Embryonic facial prominence (tissue), 1 donor: ENCODE measurements around the gene TNRC6C.
"Not testable (repeated sequence)": the region's sequence is repeated elsewhere in the genome, so short reads cannot be mapped to it uniquely, and the experiment has no call there.

Source experiments
- DNase-seq: peaks from one replicate; pipeline ENCODE4 v3.0.0-alpha.2; 2016; ENCODE audit errors: extremely low spot score

Gene TNRC6C

DNA sequence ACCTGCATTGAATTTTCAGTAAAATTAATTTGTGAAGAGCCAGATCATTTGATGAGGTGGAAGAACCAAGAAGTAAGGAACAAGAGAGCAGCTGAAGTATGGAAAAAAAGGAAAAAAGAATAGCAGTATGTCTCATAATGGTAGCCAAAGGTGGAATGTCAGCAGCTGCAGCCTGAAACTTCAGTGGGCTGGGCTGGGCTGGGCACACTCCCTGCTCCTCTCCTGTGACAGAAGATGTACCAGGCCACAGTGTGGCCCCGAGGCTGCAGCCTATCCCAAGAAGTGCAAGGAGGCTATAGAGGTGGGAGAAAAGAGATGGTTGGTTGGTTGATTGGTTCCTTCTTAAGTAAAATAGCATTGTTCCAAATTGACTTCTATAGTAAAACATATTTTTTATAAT, 84.5 kb downstream of the TNRC6C start:
- no peak for DNase-seq

DNA sequence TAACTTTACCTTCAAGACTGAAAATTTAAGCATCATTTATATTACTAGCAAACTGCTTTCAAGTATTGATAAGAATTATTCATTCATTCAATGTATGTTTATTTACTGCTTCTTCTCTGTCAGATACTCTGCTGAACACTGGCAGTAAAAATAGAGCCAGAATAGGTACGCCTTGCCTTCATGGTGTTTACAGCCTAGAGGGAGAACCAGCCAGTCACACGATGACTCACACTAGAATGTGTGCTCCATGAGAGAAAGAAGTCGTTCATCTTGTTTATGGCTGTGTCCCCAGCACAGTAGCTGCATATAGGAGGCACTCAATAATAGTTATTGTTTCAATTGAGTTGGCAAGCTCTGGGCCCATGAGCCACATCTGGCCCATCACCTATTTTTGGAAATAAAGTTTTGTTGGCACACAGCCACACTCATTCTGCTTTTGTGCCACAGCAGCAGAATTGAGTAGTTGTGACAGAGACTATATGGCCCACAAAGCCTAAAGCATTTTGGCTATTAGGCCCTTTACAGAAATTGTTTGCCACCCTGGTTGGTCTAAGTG, 85.9 kb downstream of the TNRC6C start:
- no peak for DNase-seq

DNA sequence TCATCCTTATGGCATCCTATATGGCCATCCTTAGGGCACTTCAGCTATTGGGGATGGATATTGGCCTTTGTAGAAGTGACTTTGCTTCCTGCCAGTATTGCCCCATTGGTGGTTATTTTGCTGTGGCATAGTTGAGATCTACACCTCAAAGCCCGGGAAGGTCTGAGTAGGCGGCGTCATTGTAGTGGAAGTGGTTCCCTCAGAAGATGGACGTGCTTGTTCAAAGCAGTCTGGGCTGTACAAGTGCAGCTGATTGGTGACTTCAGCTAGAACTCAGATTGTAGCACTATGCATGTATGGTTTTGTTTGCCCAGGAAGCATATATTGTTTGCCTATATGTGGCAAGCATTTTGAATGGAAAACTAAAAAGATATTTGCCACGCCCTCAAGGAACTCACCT, 86.8 kb downstream of the TNRC6C start:
- DNase-seq, result no peak

DNA sequence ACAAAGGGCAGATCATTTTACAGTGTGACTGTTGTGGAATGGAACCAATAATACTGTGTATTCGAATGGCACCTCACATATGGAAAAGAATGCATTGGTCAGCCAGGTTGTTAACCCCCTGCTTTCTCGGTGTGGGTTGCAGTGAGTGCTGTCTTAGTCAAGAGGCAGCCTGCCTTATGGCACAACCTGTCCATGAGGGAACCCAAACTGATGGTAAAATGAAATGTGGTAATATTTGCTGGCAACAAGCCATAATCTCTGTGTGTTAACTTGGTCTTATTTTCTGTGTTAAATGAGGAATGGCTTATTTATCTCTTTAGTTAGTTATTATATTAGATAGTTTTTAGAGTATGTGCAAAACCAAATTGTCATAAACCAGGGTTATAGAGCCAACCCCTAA, 88.4 kb downstream of the TNRC6C start:
- no peak for DNase-seq

DNA sequence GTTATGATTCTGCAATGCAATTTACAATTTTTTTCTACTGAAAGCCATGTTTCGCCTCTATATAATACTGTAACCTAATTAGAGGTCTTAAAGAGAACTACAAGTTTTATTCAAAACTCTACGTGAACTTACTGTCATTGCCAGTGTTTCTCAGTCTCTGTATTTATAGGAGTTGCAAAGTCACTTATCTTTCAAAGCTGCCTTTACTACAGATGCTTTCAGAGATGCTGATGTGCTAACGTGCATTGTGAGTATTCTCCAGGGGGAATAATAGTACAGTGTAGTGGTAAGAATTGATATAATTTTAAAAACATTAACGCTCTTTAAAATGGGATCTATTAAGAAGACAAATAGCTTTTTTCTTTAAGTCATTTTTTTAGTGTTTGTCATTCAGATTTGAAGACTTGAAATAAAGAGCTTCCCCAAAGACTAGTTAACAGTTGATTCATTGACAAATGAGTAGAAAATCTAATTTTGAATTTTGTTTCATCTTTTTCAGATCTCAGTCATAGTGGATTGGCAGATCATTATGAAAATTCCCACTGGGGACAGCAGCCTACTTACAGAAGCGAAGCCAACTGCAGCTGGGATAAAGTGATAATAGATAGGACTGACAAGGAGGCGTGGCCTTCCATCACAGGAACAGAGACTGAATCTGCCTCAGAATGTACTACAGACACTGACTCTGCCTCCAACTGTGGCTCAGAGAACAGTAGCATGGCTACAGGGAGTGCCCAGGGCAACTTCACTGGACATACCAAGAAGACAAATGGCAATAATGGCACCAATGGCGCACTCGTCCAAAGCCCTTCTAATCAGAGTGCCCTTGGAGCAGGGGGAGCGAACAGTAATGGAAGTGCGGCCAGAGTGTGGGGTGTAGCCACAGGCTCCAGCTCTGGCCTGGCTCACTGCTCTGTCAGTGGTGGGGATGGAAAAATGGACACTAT, 90.1 kb downstream of the TNRC6C start:
- no peak for DNase-seq

DNA sequence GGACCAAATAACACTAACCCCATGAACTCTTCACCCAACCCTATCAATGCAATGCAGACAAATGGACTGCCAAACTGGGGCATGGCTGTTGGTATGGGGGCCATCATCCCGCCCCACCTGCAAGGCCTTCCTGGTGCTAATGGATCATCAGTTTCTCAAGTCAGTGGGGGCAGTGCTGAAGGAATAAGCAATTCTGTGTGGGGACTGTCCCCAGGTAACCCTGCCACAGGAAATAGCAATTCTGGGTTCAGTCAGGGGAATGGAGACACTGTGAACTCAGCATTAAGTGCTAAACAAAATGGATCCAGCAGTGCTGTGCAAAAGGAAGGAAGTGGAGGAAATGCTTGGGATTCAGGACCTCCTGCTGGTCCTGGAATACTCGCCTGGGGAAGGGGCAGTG, 91.1 kb downstream of the TNRC6C start:
- no peak for DNase-seq

DNA sequence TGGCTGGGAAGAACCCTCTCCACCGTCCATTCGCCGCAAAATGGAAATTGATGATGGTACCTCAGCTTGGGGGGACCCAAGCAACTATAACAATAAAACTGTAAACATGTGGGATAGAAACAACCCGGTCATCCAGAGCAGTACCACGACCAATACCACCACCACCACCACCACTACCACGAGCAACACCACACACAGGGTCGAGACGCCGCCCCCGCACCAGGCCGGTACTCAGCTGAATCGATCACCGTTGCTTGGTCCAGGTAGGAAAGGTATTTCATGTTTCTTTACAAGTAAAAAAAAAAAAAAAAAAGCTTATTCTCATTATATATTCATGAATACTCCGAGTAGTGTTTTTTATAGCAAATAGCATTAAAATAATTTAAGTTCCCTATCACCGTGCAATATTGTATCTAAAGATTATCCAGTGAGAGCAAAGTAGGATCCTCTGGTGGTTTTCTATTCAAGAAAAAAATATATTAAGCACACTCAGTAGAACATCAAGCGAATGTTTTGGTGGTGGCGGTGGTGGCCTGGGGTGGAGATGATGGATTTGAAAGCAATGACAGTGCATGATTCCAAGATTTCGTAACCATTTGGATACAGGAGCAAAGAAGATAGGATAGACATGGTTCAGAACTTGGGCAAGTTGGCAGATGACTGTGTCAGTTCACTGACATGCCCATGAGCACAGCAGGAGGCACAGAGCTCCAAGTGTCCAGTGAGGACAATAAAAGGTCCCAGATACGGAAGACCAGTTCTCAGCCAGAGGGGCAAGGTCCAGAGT, 92.9 kb downstream of the TNRC6C start:
- DNase-seq, result no peak

DNA sequence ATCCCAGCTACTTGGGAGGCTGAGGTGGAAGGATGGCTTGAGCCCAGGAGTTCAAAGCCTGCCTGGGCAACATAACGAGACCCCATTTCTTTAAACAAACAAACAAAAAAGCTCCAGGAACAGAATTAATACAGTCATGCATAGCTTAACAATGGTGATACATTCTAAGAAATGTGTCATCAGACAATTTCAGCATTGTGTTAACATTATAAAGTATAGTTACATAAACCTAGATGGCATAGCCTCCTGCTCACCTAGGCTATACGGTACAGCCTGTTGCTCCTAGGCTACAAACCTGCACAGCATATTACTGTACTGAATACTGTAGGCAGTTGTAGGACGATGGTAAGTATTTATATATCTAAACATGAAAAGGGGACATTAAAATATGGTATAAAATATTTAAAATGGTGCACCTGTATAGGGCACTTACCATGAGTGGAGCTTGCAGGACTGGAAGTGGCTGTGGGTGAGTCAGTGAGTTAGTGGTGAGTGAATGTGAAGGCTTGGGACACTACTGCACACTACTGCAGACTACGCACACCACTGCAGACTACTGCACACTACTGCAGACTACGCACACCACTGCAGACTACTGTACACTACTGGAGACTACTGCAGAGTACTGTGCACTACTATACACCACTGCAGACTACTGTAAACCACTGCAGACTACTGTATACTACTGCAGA, 95.4 kb downstream of the TNRC6C start:
- DNase-seq, result no peak

DNA sequence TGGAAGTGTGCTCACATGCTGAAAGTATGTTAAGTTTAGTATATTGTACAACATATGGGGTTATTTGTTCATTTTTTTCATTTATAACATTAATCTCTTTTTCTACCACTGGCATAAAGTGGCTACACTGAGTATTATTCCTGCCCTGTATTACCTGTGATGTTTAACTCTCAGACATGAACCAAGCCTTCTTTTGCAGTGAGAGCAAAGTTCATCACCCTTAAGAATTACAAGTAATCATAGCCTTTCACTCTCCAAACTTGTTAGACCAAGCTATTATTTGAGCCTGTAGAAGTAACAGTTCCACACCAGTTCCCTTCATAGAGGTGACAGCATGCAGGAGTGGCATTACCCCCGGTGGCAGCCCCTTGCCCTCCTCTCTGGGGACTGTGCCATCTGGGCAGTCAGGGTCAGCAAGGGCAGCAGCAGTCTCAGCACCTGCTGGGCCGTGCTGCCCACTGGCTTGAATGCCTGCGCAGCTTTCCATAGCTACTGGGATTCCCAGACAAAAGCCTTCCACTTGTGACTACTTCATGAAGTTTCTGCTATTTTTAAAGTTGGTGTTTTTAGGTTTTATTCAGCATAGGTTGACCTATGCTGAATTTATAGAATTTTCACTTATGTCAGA, 98.7 kb downstream of the TNRC6C start:
- no peak for DNase-seq

DNA sequence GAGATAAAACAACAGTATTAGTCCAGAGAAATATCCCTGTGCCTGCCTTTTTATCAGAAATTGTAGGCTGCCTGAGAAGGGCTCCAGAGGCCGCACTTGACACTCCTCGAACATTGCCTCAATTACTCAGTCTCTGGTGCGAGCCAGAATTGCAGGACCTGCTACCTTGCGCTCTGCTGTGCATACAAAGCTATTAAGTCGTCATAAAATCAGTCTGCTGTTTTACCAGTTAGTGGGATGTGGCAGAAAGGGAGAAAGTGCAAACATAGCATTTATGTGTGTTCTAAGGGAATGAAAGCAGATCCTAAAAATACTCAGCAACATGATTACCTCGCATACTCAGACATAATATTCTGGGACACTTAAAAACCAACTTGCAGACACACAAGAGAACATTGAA, 99.5 kb downstream of the TNRC6C start:
- DNase-seq, result no peak

DNA sequence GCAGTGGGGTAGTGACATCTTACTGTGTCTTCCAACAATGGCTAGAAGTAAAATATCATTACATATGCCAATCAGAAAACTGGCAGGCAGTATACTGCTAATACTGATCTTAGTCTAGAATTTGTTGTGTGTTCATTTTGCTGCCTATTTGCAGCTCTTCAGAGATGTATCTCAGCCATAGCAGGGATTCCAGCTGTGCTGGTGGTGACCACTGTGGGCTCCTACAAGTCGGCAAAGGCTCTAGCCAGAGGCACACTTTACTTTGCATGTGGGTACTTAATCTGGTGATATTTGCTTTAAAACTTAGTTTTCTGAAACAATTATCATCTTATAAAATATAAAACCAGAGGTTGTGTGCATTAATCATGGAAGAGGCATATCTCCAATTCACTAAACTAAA, 100.1 kb downstream of the TNRC6C start:
- DNase-seq, result no peak

DNA sequence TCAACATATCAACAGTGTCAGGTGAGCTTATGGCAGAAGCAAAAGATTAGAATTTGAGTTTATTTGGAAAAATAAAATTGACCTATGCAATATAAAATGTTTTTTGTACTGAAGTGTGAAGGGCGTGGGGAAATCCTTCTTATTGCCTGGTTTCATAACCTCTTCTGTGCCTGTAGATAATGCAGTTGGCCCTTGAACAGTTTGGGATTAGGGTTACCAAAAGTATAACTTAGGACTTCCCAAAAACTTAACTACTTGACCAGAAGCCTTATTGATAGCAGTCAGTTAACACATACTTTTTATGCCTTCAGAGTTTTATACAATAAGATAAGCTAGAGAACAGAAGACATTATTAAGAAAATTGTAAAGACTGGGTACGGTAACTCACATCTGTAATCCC, 104.1 kb downstream of the TNRC6C start:
- DNase-seq, result no peak

DNA sequence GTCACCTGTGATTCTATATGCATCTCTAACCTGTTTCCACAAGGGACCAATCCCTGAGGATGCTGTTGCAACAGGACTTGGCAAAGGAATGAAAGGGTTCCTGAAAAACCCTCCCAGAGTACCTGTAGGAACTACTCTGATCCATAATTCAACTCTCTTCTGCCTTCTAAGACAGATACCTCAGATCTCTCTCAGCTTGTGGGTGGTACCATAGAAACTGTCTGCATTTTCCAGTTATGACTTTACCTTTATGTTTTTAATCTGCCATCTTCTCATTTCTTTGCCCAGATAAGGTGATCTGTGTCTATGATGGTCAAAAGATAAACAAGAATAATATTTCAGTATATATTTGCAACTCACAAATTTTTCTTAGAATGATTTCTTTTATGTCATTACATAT, 105.0 kb downstream of the TNRC6C start:
- DNase-seq, result no peak

DNA sequence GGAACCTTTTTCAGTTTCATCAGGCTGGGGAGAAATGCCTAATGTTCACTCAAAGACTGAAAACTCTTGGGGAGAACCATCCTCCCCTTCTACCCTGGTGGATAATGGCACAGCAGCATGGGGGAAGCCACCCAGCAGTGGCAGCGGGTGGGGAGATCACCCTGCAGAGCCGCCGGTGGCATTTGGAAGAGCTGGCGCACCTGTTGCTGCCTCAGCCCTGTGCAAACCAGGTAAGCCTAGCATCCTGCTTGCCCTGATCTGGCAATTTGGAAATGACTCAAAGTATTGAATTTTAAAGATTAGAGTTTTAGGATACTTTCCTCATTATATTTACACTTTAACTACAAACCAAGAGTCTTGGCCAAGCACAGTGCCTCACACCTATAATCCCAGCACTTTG, 106.2 kb downstream of the TNRC6C start:
- no peak for DNase-seq

DNA sequence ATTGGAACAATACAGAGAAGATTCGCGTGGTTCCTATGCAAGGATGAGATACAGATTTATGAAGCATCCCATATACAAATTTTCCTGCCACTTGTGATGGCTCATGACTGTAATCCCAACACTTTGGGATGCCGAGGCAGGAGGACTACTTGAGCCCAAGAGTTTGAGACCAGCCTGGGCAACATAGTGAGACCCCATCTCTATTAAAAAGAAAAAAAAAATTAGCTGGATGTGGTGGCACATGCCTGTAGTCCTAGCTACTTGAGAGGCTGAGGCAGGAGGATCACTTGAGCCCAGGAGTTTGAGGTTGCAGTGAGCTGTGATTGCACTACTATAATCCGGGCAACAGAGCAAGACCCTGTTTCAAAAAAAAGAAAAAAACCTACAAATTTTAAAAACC, 108.5 kb downstream of the TNRC6C start:
- DNase-seq, result not testable (repeated sequence)

DNA sequence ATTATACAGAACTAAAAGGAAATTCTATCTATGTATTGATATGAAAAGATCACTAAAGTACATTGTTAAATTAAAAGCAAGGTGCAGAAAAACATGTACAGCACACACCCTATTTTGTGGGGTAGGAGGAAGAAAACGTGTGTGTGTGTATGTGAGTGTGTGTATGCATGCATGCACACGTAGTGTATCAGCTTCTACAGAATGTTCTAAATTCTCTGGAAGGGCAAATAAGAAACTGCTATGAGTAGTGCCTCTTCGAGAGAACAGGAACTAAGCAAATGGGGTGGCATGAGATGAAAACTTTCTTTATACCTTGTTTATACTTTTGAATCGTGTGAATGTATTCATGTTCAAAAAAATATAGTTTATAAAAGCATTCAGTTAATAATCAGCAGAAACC, 111.2 kb downstream of the TNRC6C start:
- no peak for DNase-seq

DNA sequence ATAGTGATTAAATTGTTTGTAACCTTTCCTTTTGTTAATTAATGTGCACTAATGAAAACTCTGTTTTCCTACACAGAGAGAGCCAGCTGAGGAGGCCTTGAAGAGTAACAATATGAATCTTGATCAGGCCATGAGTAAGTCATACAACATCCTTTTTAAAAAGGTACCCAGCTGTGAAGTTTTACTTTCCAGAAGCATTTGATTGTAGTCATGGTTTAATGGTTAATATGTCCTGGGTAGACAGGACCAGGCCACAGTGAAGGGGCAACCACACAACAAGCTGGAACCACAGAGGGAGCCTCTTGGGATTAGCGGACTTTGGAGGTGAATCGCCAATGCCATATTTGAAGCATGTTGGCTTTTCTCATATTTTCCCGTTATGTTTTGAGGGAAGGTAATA, 114.5 kb downstream of the TNRC6C start:
- DNase-seq, result no peak

DNA sequence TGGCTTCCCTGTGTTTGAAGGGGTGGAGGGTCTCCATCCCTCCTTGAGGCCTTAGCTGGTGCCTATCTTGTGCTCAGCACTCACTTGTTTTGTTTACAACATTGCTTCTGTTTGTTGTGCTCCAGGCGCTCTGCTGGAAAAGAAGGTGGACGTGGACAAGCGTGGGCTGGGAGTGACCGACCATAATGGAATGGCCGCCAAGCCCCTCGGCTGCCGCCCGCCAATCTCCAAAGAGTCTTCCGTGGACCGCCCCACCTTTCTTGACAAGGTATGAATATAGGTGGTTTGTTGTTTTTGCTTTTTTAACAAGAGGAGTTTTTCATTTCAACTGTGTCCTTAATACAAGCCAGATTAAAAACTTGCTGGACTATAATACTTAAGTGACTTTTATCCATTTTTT, 116.5 kb downstream of the TNRC6C start:
- no peak for DNase-seq

DNA sequence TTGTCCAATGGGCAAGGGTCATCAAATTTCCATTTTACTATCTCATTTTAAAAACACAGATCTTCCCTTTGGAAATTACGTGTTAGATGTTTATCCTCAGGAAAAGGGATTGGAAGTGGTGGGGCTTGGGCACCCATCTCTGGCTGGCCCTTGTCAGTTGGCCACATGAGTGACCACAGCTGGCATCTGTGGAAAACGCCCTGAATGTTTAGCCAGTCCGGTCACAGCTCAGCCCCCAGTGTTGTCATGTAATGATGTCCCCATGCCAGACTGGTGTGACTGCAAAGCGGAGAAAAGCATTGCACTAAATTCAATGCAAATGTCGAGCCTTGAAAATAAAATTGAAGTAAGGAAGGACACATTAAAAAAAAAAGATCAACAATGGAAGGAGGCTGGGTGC, 117.0 kb downstream of the TNRC6C start:
- no peak for DNase-seq

DNA sequence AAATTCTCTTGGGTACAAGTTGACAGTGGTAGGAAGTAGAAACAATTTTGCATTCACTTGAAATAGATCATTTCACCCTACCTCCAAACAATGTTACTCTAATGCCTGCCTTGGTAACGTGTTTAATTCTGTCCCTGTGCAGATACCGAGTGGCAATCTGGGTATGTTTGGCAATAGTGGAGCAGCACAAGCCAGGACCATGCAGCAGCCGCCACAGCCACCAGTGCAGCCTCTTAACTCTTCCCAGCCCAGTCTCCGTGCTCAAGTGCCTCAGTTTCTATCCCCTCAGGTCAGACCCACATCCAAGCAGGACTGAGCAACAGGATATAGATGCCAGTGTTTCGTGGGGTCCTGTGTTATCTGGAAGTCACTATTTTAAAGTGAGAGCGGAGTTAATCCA, 120.8 kb downstream of the TNRC6C start:
- DNase-seq, result no peak

DNA sequence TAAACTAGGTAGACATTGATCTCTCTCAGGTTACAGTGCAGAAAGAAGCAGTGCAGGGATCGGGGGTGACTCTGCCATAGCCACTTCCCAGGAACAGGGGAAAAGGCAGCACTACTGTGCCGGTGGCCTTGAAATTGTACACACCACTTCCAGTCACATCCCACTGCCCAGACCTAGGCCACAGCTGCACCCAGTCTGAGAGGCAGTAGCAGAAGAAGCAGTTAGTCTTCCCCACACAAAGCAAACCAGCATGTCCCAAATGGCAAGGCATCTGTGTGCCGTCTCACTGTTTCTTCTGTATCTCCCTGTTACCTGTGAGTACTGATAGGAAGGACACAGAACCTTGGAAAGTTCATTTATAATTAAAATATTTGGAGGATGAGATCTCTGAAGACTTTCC, 123.0 kb downstream of the TNRC6C start:
- DNase-seq, result no peak
